Subcutaneous abdominal adipose tissue (tissue), 5 donors: Measurements from ENCODE around the gene CCR3.

Experiments
- H3K27ac ChIP-seq: one replicate; pipeline ENCODE4 v1.7.0; 2013; ENCODE audit warnings: low read depth, mild to moderate bottlenecking, inconsistent platforms, low read length, moderate library complexity
- H3K27me3 ChIP-seq, 5 donors: one replicate each; pipeline ENCODE4 v1.7.0; 2013; ENCODE audit warnings: low read length in 5 of 5, inconsistent platforms in 1 of 5; ENCODE audit not compliant: control insufficient read depth in 5 of 5, insufficient read depth in 4 of 5
- H3K36me3 ChIP-seq, 5 donors: one replicate each; pipeline ENCODE4 v1.7.0; 2013; ENCODE audit warnings: low read length in 5 of 5; ENCODE audit not compliant: control insufficient read depth in 5 of 5, insufficient read depth in 5 of 5
- H3K4me1 ChIP-seq, 5 donors: one replicate each; pipeline ENCODE4 v1.7.0; 2013; ENCODE audit warnings: low read length in 5 of 5, mild to moderate bottlenecking in 3 of 5, moderate library complexity in 1 of 5; ENCODE audit not compliant: control insufficient read depth in 5 of 5, insufficient read depth in 5 of 5
- H3K4me3 ChIP-seq, 5 donors: one replicate each; pipeline ENCODE4 v1.7.0; 2013; ENCODE audit warnings: low read length in 5 of 5, low read depth in 1 of 5
- H3K9ac ChIP-seq, 5 donors: one replicate each; pipeline ENCODE4 v1.7.0; 2013; ENCODE audit warnings: low read length in 5 of 5, mild to moderate bottlenecking in 4 of 5, moderate library complexity in 3 of 5
- H3K9me3 ChIP-seq, 5 donors: one replicate each; pipeline ENCODE4 v1.7.0; 2013; ENCODE audit warnings: low read length in 5 of 5; ENCODE audit not compliant: control insufficient read depth in 5 of 5
- donor health status: healthy.
- donor health status: healthy.
- donor health status: healthy.
- donor health status: healthy.
- donor health status: healthy.

Gene CCR3

GRCh38 chr3:46269556-46269955 lies 27.3 kb downstream of the CCR3 start:
- H3K27ac ChIP-seq, result no peak overlapping the region
- peaks cover 0 to 5% (median 4%) of the 10 kb centered on the region in 5 donors for H3K27me3 ChIP-seq
- H3K9me3 ChIP-seq, result no peaks in the 10 kb centered on the region
- no peaks in the 10 kb centered on the region for H3K4me1 ChIP-seq
- H3K36me3 ChIP-seq, result no peaks in the 10 kb centered on the region
- H3K9ac ChIP-seq, result no peak overlapping the region
- H3K4me3 ChIP-seq, result no peak overlapping the region

- no peaks in the 10 kb centered on the region for H3K4me1 ChIP-seq
- H3K27ac ChIP-seq, result no peak overlapping the region
- H3K36me3 ChIP-seq, result no peaks in the 10 kb centered on the region
Measured at GRCh38 chr3:46270474-46270873, 28.2 kb downstream of the CCR3 start.

GRCh38 chr3:46271209-46271745 lies 29.0 kb downstream of the CCR3 start:
- Histone ChIP-seq H3K4me1 (no peaks in the 10 kb centered on the region), H3K27me3 (peaks cover 0 to 5% (median 4%) of the 10 kb centered on the region in 5 donors), H3K36me3 (no peaks in the 10 kb centered on the region), H3K4me3 (no peak overlapping the region), H3K27ac (no peak overlapping the region), H3K9me3 (no peaks in the 10 kb centered on the region), H3K9ac (no peak overlapping the region)

More at GRCh38 chr3:46270474-46270873, 28.2 kb downstream of the CCR3 start:
- Histone ChIP-seq H3K4me3 (no peak overlapping the region), H3K9ac (no peak overlapping the region), H3K9me3 (no peaks in the 10 kb centered on the region), H3K27me3 (peaks cover 0 to 5% (median 4%) of the 10 kb centered on the region in 5 donors)

- Histone ChIP-seq H3K9me3 (no peaks in the 10 kb centered on the region), H3K36me3 (no peaks in the 10 kb centered on the region), H3K9ac (no peak overlapping the region)
Measured at GRCh38 chr3:46272028-46272451, 29.8 kb downstream of the CCR3 start.

GRCh38 chr3:46276497-46277099 lies 34.3 kb downstream of the CCR3 start:
- H3K27ac ChIP-seq, result no peak overlapping the region
- H3K4me3 ChIP-seq, result no peak overlapping the region
- H3K9me3 ChIP-seq, result peaks cover 0 to 7% (median 6%) of the 10 kb centered on the region in 5 donors
- H3K4me1 ChIP-seq, result peaks cover 0 to 3% (median 0%) of the 10 kb centered on the region in 5 donors
- peaks cover 0 to 5% (median 3%) of the 10 kb centered on the region in 5 donors for H3K27me3 ChIP-seq
- H3K36me3 ChIP-seq, result no peaks in the 10 kb centered on the region
- no peak overlapping the region for H3K9ac ChIP-seq

More at GRCh38 chr3:46272028-46272451, 29.8 kb downstream of the CCR3 start:
- Histone ChIP-seq H3K4me3 (no peak overlapping the region), H3K27me3 (peaks cover 0 to 5% (median 4%) of the 10 kb centered on the region in 5 donors), H3K27ac (no peak overlapping the region), H3K4me1 (peaks cover 0 to 3% (median 0%) of the 10 kb centered on the region in 5 donors)

- Histone ChIP-seq H3K27me3 (no peaks in the 10 kb centered on the region), H3K9me3 (peaks cover 0 to 7% (median 6%) of the 10 kb centered on the region in 5 donors), H3K9ac (no peak overlapping the region), H3K27ac (no peak overlapping the region), H3K4me1 (peaks cover 0 to 3% (median 0%) of the 10 kb centered on the region in 5 donors), H3K36me3 (no peaks in the 10 kb centered on the region), H3K4me3 (no peak overlapping the region)
Measured at GRCh38 chr3:46277476-46277875, 35.2 kb downstream of the CCR3 start.

GRCh38 chr3:46278816-46279672 lies 36.8 kb downstream of the CCR3 start:
- no peaks in the 10 kb centered on the region for H3K36me3 ChIP-seq
- H3K27ac ChIP-seq, result no peak overlapping the region
- H3K9ac ChIP-seq, result no peak overlapping the region
- peaks cover 0 to 3% (median 0%) of the 10 kb centered on the region in 5 donors for H3K4me1 ChIP-seq
- no peak overlapping the region for H3K4me3 ChIP-seq
- H3K9me3 ChIP-seq, result peaks cover 0 to 7% (median 6%) of the 10 kb centered on the region in 5 donors
- H3K27me3 ChIP-seq, result no peaks in the 10 kb centered on the region

- H3K27ac ChIP-seq, result no peak overlapping the region
- H3K36me3 ChIP-seq, result no peaks in the 10 kb centered on the region
- no peak overlapping the region for H3K9ac ChIP-seq
- peaks cover 0 to 7% (median 6%) of the 10 kb centered on the region in 5 donors for H3K9me3 ChIP-seq
- H3K27me3 ChIP-seq, result no peaks in the 10 kb centered on the region
- no peak overlapping the region for H3K4me3 ChIP-seq
- peaks cover 0 to 3% (median 0%) of the 10 kb centered on the region in 5 donors for H3K4me1 ChIP-seq
Measured at GRCh38 chr3:46280105-46280797, 38.0 kb downstream of the CCR3 start.

GRCh38 chr3:46281551-46281950 lies 39.3 kb downstream of the CCR3 start:
- Histone ChIP-seq H3K27ac (no peak overlapping the region), H3K4me3 (no peak overlapping the region), H3K9me3 (peaks cover 0 to 7% (median 6%) of the 10 kb centered on the region in 5 donors), H3K9ac (no peak overlapping the region), H3K4me1 (peaks cover 0 to 2% (median 0%) of the 10 kb centered on the region in 5 donors), H3K36me3 (no peaks in the 10 kb centered on the region), H3K27me3 (no peaks in the 10 kb centered on the region)
